Small intestine (tissue), 4 donors: ENCODE results near the gene FAM72A. TPM values are rescaled to one million over a fixed set of nuclear protein-coding genes. Genes with fewer than 3 reads are reported as not detected.

Experiments
- polyA plus RNA-seq, 4 donors: library from polyadenylated mRNA; stranded (reverse) in 3 of 4; unstranded in 1 of 4; fragments of 200-250 nt in 3 of 4; fragments of 120-200 nt in 1 of 4; gene quantifications; one replicate each; pipeline versions ENCODE4 v1.2.1 to v1.2.3, GENCODE V29; 2013
- donor health status: healthy with polysubstance abuse.
- donor health status: Bipolar disorder and iron deficiency.
- donor health status: healthy.

Gene FAM72A
- polyA plus RNA-seq, 4 donors, result 1.6 to 5.7 (median 2.0) TPM

Other genes starting within 250 kb of the FAM72A start
- gene RAB7B, start 199.4 kb downstream of the FAM72A start, polyA plus RNA-seq, result 1 to 10 TPM in 2 of 4 donors, under 1 TPM in 2; 0.45 to 3.6 (median 0.89) TPM
- gene CTSE, start 178.9 kb downstream of the FAM72A start, polyA plus RNA-seq, result 100 to 1,000 TPM in 2 of 4 donors, 10 to 100 TPM in 2; 13.0 to 216 (median 112) TPM
- gene RHEX, start 149.7 kb downstream of the FAM72A start, polyA plus RNA-seq, result 1 to 10 TPM in 2 of 4 donors, under 1 TPM in 1, not detected in 1; 0.25 to 4.6 (median 3.8) TPM
- under 1 TPM in 2 of 4 donors, not detected in 2; 0.10 to 0.75 TPM for gene AVPR1B, start 85.5 kb downstream of the FAM72A start, polyA plus RNA-seq
- 10 to 100 TPM in 2 of 4 donors, 1 to 10 TPM in 2; 2.9 to 10.9 (median 7.0) TPM for gene SRGAP2, start 702 bp upstream of the FAM72A start, polyA plus RNA-seq